Measurements from ENCODE around the gene PWWP3B.
"Not testable (repeated sequence)": the region's sequence is repeated elsewhere in the genome, so short reads cannot be mapped to it uniquely, and the experiment has no call there.

PWWP3B gene

DNA sequence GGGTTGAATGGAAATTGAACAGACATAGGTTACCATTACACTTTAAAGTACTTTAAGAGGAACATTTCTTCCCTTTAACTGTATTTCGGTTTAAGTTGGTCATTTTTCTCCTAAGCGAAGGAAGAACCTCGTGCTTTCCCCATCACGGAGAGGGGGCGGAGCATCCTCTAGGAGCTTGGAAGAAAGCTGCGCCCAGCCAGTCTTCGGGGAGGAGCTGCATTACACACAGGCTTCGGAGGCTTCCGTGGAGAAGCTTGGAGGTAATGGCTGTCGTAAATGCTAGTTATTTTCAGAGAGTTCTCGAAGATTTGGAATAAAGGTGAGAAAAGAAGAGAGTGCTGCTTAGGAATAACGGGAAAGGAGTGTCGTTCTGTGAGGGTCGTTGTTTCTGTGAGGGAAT is at the start of gene PWWP3B:
Gene PWWP3B, plus strand, starts transcription at position 199 of the 400 bp plus-strand sequence. CDS start 37,128 bp downstream, outside the sequence.
- no peak for FAIRE-seq

DNA sequence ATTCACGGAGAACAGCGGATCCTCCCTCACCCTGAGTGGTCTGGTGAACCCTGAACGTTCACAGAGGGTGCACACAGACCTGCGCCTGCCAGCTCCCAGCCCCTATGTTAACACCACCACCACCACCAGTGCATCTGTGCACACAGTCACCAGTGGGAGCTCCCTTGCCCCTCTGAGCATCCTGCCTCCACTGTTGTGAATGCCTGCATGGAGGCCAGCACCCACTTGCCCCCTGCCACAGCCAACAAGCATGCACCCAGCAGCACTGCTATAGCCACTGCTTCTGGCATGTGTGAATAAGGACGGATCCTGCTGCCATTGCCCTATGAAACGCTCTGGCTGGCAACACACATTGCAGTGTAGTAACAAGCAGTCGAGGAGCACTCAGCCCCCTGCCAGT is 29.1 kb upstream of the PWWP3B start:
- no peak for FAIRE-seq

DNA sequence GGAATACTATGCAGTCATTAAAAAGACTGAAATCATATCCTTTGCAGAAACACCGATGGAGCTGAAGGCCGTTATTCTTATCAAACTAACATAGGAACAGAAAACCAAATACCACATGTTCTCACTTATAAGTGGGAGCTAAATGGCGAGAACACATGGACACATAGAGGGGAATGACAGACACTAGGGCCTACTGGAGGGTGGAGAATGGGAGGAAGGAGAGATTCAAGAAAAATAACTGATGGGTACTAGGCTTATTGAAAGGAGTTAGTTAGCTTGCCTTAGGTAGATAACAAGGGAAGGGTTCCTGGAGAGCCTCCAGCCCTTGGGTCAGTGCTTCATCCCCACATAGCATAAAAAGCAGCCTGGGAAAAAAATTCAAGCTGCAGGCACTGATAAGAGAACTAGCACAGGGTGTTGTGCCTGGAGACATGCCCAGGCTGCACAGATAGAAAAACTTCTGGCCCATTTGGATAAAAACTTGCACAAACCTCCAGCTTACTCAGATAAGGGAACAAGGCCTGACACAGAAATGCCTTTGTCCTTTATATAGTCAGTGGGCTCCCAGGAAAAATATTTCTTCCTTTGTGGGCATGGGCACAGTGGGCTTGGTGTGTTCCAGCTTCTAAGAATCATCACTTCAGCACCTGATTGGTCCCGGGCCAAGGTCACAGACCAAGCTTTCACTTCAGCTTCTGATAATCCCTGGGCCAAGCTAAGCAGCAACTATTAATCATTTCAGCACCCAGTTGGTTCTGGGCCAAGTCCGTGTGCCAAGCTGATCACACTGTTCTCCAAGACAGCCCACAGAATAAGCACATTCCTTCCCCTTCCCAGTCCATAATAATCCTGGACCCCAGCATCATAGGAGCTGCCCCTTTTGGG is 23.1 kb upstream of the PWWP3B start:
- no peak for FAIRE-seq

DNA sequence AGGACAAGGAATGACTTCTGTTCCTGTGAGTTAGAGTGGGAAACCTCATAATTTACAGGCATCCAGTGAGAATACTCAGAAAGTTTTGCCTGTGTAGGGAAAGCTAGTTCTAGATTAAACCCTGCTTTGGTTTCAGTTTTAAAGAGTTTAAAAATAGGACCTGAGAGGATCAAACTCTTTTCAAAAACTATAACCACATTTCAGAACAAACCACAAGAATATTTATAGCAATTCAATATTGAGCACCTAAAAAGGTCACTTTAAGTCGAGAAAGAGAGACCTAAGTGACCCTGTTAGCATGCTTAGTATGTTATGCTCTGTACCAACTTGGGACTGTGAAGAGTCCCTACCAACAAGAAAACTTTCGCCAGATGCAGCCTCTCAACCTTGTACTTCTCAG is 17.4 kb upstream of the PWWP3B start:
- no peak for FAIRE-seq

DNA sequence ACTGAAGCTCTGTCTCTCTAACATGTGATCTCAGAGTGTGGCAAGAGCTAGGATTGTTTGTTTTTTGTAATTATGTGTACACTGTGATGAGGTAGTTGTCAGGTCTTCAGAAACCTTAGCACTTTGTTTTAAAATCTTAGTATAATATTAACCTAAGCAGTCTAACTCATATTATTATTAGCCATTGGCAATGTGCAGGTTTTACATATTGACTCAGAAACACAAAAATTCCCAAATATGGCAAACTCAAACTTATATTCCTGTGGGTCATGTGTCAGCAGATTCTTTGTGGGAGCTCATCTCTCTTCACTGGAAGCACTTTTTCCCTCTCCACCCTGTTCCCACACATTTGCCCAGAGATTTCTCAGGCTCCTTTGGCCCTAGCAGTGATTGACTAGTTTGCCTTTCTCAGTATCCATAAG is 8.2 kb upstream of the PWWP3B start:
- FAIRE-seq = no peak

DNA sequence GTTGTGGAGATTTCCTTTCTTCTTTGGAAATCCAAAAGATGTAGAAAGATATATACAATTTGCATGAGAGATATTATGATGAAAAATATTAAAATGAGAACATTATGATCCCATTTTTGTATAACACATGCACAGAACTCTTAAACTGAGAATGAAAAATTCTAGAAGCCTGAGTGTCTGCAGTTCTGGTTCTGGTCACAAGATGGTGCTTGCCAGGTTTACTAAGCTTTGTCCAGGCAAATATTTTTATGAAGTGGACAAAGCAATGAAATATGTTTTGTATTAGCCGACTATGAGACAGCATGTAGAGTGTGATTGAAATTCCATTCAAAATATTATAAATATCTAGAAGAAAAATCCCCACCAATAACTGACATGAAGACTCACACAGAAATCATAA is 2.2 kb downstream of the PWWP3B start:
- peak; percentile 43 for FAIRE-seq

DNA sequence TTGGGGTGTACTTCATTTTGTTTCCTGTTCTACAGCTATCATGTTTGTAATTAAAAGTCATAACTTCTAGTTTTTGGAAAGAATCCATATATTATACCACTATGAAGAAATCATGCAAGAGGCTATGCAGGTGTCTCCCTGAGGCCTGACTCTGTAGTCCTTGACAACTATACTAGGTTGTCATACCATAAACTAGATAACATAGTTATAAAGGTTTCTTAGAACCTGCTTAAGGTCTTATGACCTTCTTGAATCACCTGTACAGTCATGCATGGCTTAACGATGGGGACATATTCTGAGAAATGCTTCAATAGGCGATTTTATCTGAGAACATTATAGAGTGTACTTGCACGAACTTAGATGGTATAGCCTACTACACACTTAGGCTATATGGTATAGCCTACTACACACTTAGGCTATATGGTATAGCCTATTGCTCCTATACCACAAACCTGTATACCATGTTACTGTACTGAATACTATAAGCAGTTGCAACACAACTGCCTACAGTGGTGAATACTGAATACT is 3.3 kb downstream of the PWWP3B start:
- FAIRE-seq = no peak

DNA sequence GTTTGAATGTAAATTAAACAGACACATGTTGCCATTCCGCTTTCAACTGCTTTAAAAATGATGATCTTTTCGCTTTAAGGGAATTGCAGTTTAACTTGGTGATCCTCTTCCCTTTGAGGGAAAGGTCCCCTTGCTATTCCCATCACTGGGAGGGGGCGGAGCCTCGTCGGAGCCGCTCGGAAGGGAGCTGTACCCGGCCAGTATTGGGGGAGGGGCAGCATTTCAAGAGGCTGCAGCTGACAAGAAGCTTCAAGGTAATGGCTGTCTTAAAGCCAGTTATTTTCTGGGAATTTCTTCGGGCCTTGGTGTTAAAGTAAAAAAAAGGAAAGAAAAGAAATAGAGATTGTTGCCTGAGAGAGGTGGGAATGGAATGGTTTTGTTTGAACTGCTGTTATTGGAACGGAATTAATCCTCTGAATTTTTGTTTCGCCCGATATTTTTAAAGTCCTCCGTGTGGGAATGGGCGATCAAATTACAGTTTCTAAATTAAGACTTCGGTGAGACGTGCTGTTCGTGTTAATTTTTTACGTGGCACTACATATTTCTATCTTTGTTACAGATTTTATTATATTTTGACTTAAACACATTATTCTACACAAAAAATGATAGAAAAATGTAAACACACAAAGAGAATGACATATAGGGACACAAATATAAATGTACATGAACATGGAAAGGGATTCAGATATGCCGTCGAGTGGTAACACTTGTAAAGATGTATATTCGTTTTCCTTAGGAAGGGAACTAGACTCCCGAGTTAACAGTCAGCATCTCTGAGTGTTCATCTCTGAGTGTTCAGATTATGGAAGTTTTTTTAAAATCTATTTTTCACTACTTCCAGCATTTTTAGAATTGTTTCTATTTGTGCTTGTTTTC is 9.2 kb downstream of the PWWP3B start:
- no peak for FAIRE-seq

DNA sequence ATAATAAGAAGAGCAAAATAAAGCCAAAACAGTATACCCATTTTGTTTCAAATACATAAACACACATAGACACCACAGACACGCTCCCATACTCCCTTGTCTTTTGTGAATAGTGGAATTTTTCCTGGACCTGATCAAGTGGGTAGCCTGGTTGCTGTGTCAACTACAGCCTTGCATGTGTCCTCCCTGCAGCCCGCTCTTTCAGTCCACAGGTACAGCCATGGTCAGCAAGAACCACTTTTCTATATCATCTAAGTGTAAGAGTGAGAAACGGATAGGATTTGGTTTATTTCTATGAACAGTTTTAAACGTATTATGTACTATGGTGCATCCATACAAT is 9.8 kb downstream of the PWWP3B start:
- FAIRE-seq = no peak

DNA sequence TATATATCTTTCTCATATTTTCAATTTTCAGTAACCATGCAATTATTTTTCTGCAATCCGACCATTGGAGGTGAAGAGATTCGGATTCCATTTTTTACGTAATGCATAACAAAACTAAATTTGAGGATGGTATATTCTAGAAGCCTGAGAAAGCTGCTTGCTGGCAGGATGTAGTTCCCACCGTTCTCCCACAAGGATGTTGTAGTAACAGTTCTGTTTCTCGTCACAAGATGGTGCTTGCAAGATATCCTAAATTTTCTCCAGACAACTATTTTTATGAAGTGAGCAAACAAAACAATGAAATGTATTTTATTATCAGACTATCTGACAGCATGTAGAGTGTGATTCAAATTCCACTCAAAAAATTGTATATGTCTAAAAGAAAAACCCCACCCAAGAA is 10.7 kb downstream of the PWWP3B start:
- no peak for FAIRE-seq

DNA sequence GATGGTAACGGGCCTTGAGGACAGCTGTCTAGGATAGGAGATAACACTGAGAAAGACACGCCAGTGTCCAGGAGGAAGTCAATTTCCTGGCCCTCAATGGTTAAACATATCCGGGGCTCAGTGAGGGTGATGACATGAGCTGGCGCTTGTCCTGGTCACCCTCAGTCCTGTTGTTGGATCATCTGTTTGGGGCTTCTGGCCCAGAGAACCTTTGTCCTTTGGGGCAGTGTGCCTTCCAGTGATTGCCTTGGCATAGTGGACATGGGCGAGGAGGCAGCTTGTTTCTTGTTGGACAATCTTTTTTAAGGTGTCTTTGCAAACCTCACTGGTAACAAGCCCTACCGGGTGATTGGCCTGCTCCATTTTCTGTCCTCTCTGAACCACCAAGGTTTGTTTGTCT is 15.6 kb downstream of the PWWP3B start:
- FAIRE-seq = not testable (repeated sequence)

DNA sequence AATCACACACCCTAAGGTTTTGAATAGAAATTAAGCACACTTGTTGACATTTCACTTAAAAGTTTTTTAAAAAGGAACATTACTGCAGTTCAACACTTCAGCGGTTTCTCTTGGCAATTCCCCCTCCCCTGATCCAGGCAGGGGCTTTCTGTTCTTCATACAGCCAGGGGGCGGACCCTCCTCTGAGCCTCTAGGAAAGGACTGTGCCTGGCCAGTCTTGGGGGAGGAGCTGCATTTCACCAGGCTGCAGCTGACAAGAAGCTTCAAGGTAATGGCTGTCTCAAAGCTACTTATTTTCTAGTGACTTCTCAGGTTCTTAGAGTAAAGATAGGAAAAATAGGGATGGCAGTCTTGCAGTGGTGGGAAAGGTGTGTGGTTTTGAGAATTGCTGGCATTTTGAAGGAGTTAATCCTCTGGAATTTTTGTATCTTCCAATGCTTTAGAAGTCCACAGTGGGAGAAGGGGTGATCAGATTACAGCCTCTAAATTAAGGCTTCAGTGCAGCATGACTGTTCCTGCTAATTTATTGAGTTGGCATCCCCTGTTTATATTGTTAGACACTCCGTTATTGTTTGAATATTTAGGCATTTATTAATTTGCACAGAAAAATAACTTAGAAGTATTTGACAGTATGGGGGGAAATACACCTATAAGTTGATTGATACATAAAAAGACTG is 33.5 kb downstream of the PWWP3B start:
- FAIRE-seq = no peak

DNA sequence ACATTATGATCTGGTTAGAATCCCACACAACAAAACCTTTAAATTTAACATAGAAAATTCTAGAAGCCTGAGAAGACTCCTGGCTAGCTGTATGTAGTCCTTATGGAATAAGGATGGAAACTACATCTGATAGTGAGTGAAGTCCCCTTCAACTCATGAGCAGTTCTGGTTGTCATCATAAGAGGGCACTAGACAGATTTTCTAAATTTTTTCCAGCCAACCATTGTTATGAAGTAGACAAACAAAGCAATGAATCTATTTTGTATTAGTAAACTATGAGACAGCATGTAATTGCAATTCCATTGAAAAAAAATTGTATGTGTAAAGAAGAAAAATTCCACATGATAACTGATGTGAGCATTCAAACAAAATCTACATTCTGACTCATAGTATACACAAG is 35.2 kb downstream of the PWWP3B start:
- no peak for FAIRE-seq

DNA sequence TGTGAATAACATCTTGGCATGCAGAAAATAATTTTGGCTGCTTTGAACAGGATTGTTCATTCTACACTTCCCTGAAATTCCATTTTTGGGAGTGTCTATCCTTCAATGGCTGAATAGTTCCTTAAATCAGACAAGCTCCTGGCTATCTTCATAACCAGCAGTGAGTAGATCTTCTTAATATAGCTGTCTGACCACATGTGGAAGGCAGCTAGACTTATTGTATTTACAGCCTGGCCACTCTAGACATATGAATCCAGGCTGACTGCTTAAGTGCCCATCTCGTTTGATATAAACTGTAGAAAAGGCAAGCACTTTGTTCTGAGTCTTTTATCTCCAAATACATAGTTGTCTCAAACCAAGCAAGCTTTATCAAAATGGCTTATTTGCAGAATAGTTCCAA is 40.0 kb downstream of the PWWP3B start:
- no peak for FAIRE-seq

All from A204.1 (cell line).